C4-2B (cell line): ENCODE results near the gene CYTIP.

Experiments used
- H3K27ac ChIP-seq: fragments of 450-650 bp; 2 replicates; pipeline ENCODE4 v1.5.1; 2017
- CTCF ChIP-seq: fragments of 450-650 bp; conservative IDR thresholded peaks from 2 replicates; pipeline ENCODE4 v1.5.1; 2017; ENCODE audit warnings: mild to moderate bottlenecking
- ZFX ChIP-seq: fragments of 450-650 bp; IDR thresholded peaks from 2 replicates; pipeline ENCODE4 v1.6.1; 2017

CYTIP gene

DNA sequence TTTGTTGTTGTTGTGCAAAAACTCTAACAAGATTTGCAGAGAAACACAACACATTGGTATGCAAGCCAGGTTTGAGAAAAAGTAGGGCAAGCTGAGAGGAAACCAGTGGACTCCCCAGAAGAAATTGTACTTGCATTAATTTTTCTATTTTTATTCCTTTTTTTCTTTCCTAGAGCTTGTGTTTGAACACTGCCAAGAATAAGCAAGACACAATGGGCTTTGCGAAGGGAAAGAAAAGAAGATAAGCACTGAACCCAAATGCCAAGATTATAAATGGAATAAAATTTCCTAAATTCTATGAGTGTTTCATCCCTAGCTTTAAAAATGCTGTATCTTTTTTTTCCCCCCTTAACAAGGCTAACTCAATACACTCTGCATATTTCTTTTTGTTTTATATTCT lies 17.0 kb upstream of the CYTIP start:
- TF ChIP-seq ZFX = no peak
- TF ChIP-seq CTCF = no peak
- H3K27ac ChIP-seq = no peak overlapping the region

DNA sequence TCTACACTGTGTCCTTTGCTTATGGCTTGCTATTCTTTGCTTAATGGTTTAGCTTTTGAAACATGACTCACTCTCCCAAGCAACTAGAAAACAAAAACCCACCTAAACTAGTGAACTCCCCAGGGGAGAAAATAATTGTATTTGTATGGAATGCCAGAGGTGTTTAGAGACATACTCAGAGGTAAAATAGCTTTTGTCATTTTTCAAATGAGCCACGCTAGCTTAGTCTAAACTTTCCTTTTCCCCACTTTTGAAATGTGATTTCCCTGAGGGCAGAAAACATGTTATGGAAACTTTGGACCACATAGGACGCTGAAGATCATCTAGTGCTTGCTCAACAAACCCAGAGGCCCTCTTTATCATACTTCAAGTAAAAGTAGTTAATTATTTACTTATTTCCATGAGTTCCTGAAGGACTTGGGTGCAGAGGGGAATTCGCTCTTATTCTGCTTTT lies 16.5 kb upstream of the CYTIP start:
- H3K27ac ChIP-seq = no peak overlapping the region
- TF ChIP-seq CTCF (no peak), ZFX (no peak)

DNA sequence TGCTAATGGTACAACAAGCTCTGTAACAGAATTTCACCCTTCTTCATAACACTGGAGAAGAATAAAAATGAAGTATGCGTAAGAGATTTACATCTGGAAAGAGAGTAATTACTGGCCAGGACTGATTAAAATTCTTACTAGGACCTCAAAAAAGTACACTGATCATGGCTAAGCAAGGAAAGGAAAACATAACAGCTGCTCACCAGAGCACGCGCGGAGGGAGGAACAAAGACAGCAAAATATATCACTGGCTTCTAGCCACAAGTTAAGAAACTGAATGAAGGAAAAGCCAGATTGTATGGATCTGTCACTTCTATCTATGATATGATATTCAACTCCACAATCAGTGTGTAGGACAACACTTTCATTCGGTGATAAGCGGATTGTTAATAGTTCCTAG lies 15.6 kb upstream of the CYTIP start:
- TF ChIP-seq ZFX (no peak), CTCF (no peak)
- no peak overlapping the region for H3K27ac ChIP-seq

DNA sequence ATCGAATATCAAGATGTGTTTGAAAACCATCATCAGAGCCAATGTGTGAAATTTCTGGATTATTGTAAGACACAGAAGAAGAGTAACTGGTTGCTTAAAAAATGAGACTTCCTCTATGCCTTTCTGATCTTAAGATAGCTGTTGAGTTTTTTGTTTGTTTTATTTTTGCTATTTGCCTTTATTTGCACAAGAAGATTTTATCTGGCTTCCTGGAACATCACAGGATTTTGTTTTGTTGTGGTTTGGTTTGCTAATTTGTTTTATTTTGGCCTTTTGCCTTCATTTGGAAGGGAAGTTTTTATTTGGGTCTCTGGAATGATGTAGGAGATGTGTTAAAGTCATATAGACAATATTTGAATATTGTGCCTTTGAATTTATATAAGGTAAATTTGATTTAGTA lies 3.9 kb upstream of the CYTIP start:
- TF ChIP-seq ZFX (no peak), CTCF (no peak)
- H3K27ac ChIP-seq = no peak overlapping the region

DNA sequence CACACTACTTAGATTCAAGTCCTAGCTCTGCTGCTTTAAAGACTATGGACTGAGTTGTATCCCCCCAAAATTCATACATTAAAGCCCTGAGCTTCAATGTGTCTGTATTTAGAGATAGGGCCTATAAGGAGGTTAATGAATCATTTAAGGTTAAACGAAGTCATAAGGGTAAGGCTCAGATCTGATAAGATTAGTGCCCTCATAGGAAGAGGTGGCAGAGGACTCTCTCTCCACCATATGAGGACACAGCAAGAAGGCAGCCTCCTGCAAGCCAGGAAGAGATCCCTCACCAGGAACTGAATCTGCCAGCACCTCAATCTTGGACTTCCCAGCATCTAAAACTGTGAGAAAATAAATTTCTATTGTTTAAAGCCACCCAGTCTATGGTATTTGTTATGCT lies 3.1 kb upstream of the CYTIP start:
- H3K27ac ChIP-seq = no peak overlapping the region
- TF ChIP-seq CTCF (no peak), ZFX (no peak)

GRCh38 chr2:157444641-157445040 lies 752 bp upstream of the CYTIP start:
- no peak overlapping the region for H3K27ac ChIP-seq
- TF ChIP-seq ZFX (no peak), CTCF (no peak)

- TF ChIP-seq CTCF (no peak), ZFX (no peak)
- no peak overlapping the region for H3K27ac ChIP-seq
These were observed 799 bp downstream of the CYTIP start for GRCh38 chr2:157443090-157443489.
